Measurements from ENCODE around the gene RAMP2.

DNA sequence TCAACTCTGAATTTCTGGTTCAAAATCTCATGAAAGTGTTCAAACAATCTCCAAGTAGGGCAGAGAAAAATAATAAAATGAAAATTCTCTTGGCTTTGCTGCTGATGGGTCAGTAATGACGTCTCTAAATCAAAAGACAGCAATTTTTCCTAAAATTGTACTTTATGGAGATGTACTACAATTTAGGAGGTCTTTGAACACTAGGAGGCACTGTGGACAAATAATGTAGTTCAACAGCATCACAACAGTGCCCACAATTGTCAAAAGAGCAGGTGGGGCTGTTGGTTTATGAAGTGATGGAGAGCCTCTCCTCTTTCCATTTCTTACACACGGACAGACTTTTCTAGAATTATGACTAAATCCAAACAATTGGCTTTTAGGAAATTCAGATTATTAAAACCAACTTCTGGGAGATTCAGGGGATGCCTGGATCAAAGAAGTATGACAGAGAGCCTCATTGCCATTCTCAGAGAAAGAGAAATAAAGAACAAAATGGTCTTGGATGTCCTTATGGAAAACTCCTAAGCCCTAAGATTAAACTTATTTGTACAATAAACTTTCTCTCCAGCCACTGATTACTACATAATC lies 39.9 kb upstream of the RAMP2 start:
- TF ChIP-seq, protein P1, sequence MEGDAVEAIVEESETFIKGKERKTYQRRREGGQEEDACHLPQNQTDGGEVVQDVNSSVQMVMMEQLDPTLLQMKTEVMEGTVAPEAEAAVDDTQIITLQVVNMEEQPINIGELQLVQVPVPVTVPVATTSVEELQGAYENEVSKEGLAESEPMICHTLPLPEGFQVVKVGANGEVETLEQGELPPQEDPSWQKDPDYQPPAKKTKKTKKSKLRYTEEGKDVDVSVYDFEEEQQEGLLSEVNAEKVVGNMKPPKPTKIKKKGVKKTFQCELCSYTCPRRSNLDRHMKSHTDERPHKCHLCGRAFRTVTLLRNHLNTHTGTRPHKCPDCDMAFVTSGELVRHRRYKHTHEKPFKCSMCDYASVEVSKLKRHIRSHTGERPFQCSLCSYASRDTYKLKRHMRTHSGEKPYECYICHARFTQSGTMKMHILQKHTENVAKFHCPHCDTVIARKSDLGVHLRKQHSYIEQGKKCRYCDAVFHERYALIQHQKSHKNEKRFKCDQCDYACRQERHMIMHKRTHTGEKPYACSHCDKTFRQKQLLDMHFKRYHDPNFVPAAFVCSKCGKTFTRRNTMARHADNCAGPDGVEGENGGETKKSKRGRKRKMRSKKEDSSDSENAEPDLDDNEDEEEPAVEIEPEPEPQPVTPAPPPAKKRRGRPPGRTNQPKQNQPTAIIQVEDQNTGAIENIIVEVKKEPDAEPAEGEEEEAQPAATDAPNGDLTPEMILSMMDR (conservative IDR thresholded peaks at IDR 0.05; ENCODE audit: low read depth, low read length), result peak; percentile 61
- no peak for TF ChIP-seq EZH2 (IDR thresholded peaks at IDR 0.05; ENCODE audit: borderline replicate concordance, low read depth, low read length, poor library complexity, severe bottlenecking)

All from A673 (cell line).